WTC11 (cell line): ENCODE results near the gene ICE2. TPM values are rescaled to one million over a fixed set of nuclear protein-coding genes. Genes with fewer than 3 reads are reported as not detected.

Source experiments
- ATAC-seq: fragments of 200-7000 bp; cut with Tn5 transposase; 2 replicates; pipeline ENCODE4 v1.10.0; 2021; ENCODE audit warnings: mild to moderate bottlenecking, moderate library complexity
- Bru-seq: library from RNA; stranded (reverse); fragments of 400-500 nt; gene quantifications from one replicate; lab custom pipeline; 2021; lab: Mats Ljungman, UMichigan
- CTCF ChIA-PET: fragments of 300-600 bp; sonication (Branson Sonifier 250); formaldehyde crosslinking; loops from one replicate; lab custom pipeline; 2021; ENCODE audit warnings: antibody characterized with exemption; lab: Charles Lee
- POLR2A ChIA-PET: fragments of 350-600 bp; sonication (Branson Sonifier 250); formaldehyde crosslinking; loops from one replicate; lab custom pipeline; 2021; ENCODE audit warnings: antibody characterized with exemption; lab: Charles Lee
- DNase-seq: peaks from one replicate; pipeline ENCODE4 v3.0.0; 2021; ENCODE audit warnings: low spot score
- H3K27ac Mint-ChIP-seq: 2 replicates; pipeline ENCODE4 v1.8.0; 2021; ENCODE audit warnings: mixed read lengths
- H3K27me3 Mint-ChIP-seq: 2 replicates; pipeline ENCODE4 v1.8.0; 2021; ENCODE audit warnings: low read depth, mild to moderate bottlenecking, moderate library complexity, mixed read lengths
- H3K36me3 Mint-ChIP-seq: 2 replicates; pipeline ENCODE4 v1.8.0; 2021; ENCODE audit warnings: mixed read lengths
- H3K4me1 Mint-ChIP-seq: 2 replicates; pipeline ENCODE4 v1.8.0; 2022; ENCODE audit warnings: mixed read lengths
- H3K4me3 Mint-ChIP-seq: 2 replicates; pipeline ENCODE4 v1.8.0; 2021; ENCODE audit warnings: mild to moderate bottlenecking, moderate library complexity, mixed read lengths
- H3K9me3 Mint-ChIP-seq: 2 replicates; pipeline ENCODE4 v1.8.0; 2021; ENCODE audit warnings: mixed read lengths
- CREB1 ChIP-seq: sonication (generic); formaldehyde crosslinking; IDR thresholded peaks from 2 replicates; pipeline ENCODE4 v1.8.0; 2023; ENCODE audit warnings: mild to moderate bottlenecking, missing genetic modification reagents
- CREM ChIP-seq: sonication (generic); formaldehyde crosslinking; IDR thresholded peaks from 2 replicates; pipeline ENCODE4 v1.8.1; 2022; ENCODE audit warnings: mild to moderate bottlenecking, missing genetic modification reagents, moderate library complexity
- FOXJ3 ChIP-seq: sonication (generic); formaldehyde crosslinking; IDR thresholded peaks from 2 replicates; pipeline ENCODE4 v1.9.0; 2021; ENCODE audit warnings: missing genetic modification reagents, mild to moderate bottlenecking, borderline replicate concordance
- FOXP1 ChIP-seq: sonication (generic); formaldehyde crosslinking; IDR thresholded peaks from 2 replicates; pipeline ENCODE4 v1.8.0; 2022; ENCODE audit warnings: missing genetic modification reagents, mild to moderate bottlenecking, moderate library complexity, borderline replicate concordance
- GRHL2 ChIP-seq: fragments of 250-450 bp; sonication (Bioruptor Pico); IDR thresholded peaks from 2 replicates; pipeline ENCODE4 v1.8.0; 2022; ENCODE audit warnings: mild to moderate bottlenecking, moderate library complexity; ENCODE audit not compliant: insufficient replicate concordance, severe bottlenecking
- MXD4 ChIP-seq: fragments of 250-450 bp; sonication (Bioruptor Pico); IDR thresholded peaks from 2 replicates; pipeline ENCODE4 v1.8.0; 2021; ENCODE audit warnings: mild to moderate bottlenecking, moderate library complexity, borderline replicate concordance
- NFATC4 ChIP-seq: fragments of 250-450 bp; sonication (Bioruptor Pico); IDR thresholded peaks from 2 replicates; pipeline ENCODE4 v1.9.0; 2021; ENCODE audit warnings: mild to moderate bottlenecking
- PREB ChIP-seq: sonication (generic); formaldehyde crosslinking; IDR thresholded peaks from 2 replicates; pipeline ENCODE4 v1.8.1; 2022; ENCODE audit warnings: mild to moderate bottlenecking, missing genetic modification reagents, moderate library complexity, borderline replicate concordance
- RORB ChIP-seq: fragments of 250-450 bp; sonication (Bioruptor Pico); IDR thresholded peaks from 2 replicates; pipeline ENCODE4 v1.9.0; 2021; ENCODE audit warnings: mild to moderate bottlenecking
- SP1 ChIP-seq: sonication (generic); formaldehyde crosslinking; conservative IDR thresholded peaks from 2 replicates; pipeline ENCODE4 v1.8.1; 2022; ENCODE audit warnings: missing genetic modification reagents
- TP53 ChIP-seq: sonication (generic); formaldehyde crosslinking; IDR thresholded peaks from 2 replicates; pipeline ENCODE4 v1.8.1; 2023; ENCODE audit warnings: mild to moderate bottlenecking, missing genetic modification reagents
- ZBTB43 ChIP-seq: sonication (generic); formaldehyde crosslinking; IDR thresholded peaks from 2 replicates; pipeline ENCODE4 v1.8.1; 2023; ENCODE audit warnings: mild to moderate bottlenecking, missing genetic modification reagents
- ZNF138 ChIP-seq: sonication (generic); formaldehyde crosslinking; conservative IDR thresholded peaks from 2 replicates; pipeline ENCODE4 v1.8.1; 2022; ENCODE audit warnings: mild to moderate bottlenecking, moderate library complexity, missing genetic modification reagents
- ZNF263 ChIP-seq: sonication (generic); formaldehyde crosslinking; IDR thresholded peaks from 2 replicates; pipeline ENCODE4 v1.8.1; 2022; ENCODE audit warnings: low read depth, mild to moderate bottlenecking, moderate library complexity, missing genetic modification reagents
- ZNF281 ChIP-seq: sonication (generic); formaldehyde crosslinking; IDR thresholded peaks from 2 replicates; pipeline ENCODE4 v1.8.0; 2023; ENCODE audit warnings: mild to moderate bottlenecking, missing genetic modification reagents
- ZNF423 ChIP-seq: fragments of 250-450 bp; sonication (Bioruptor Pico); IDR thresholded peaks from 2 replicates; pipeline ENCODE4 v2.1.2; 2022; ENCODE audit warnings: mild to moderate bottlenecking, moderate library complexity
- long read RNA-seq, 3 experiments: library from RNA in 1 of 3; library from capped mRNA in 1 of 3; library from polyadenylated mRNA in 1 of 3; unstranded in 2 of 3; stranded (forward) in 1 of 3; transcript quantifications; one replicate each; pipeline ENCODE4 v2.0.0, GENCODE V29; 2021
- total RNA-seq: library from RNA; stranded (reverse); gene quantifications from 3 replicates; pipeline ENCODE4 v1.2.3, GENCODE V29; 2021
- TF ChIP-seq, protein P1 (sequence below): sonication (generic); formaldehyde crosslinking; IDR thresholded peaks from 2 replicates; pipeline ENCODE4 v1.8.1; 2022; ENCODE audit warnings: missing genetic modification reagents, borderline replicate concordance
- TF ChIP-seq, protein P2 (sequence below): sonication (generic); formaldehyde crosslinking; IDR thresholded peaks from 2 replicates; pipeline ENCODE4 v1.8.1; 2022; ENCODE audit warnings: low read depth, mild to moderate bottlenecking, moderate library complexity, missing genetic modification reagents, borderline replicate concordance

Gene ICE2, protein sequence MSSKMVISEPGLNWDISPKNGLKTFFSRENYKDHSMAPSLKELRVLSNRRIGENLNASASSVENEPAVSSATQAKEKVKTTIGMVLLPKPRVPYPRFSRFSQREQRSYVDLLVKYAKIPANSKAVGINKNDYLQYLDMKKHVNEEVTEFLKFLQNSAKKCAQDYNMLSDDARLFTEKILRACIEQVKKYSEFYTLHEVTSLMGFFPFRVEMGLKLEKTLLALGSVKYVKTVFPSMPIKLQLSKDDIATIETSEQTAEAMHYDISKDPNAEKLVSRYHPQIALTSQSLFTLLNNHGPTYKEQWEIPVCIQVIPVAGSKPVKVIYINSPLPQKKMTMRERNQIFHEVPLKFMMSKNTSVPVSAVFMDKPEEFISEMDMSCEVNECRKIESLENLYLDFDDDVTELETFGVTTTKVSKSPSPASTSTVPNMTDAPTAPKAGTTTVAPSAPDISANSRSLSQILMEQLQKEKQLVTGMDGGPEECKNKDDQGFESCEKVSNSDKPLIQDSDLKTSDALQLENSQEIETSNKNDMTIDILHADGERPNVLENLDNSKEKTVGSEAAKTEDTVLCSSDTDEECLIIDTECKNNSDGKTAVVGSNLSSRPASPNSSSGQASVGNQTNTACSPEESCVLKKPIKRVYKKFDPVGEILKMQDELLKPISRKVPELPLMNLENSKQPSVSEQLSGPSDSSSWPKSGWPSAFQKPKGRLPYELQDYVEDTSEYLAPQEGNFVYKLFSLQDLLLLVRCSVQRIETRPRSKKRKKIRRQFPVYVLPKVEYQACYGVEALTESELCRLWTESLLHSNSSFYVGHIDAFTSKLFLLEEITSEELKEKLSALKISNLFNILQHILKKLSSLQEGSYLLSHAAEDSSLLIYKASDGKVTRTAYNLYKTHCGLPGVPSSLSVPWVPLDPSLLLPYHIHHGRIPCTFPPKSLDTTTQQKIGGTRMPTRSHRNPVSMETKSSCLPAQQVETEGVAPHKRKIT
- 76.9 to 84.3 TPM (median 77.5 TPM) in 3 replicates for total RNA-seq
- Bru-seq, nascent RNA = percentile 90 among the genes with signal in this experiment
- long read RNA-seq, experiment 1, full-length matches to known transcripts = 162 of 270 reads
- long read RNA-seq, experiment 1, partial matches to known transcripts = 45 of 270 reads
- long read RNA-seq, experiment 1, other reads (novel, unspliced or antisense) = 63 of 270 reads
- long read RNA-seq, experiment 2, full-length matches to known transcripts = 24 of 75 reads
- long read RNA-seq, experiment 2, partial matches to known transcripts = 28 of 75 reads
- long read RNA-seq, experiment 2, other reads (novel, unspliced or antisense) = 23 of 75 reads
- long read RNA-seq, experiment 3, full-length matches to known transcripts = 6 of 12 reads
- long read RNA-seq, experiment 3, partial matches to known transcripts = 3 of 12 reads
- long read RNA-seq, experiment 3, other reads (novel, unspliced or antisense) = 3 of 12 reads

GRCh38 chr15:60478566-60479360 lies at the start of gene ICE2:
Gene ICE2 (minus strand): TSS chr15:60479142. CDS start chr15:60477977, 1,165 bp downstream.
- DNase-seq (peak; percentile 95), ATAC-seq (peak; percentile 92)
- POLR2A ChIA-PET = interaction anchor here (0.7 kb wide), 1 partner anchor 80 kb away, joined by 3 read pairs; no protein-coding TSS in a partner anchor
- Mint-ChIP-seq H3K27me3 (no peaks in the 10 kb centered on the region), H3K36me3 (peaks cover 12% of the 10 kb centered on the region), H3K27ac (peak within 1 kb of the TSS; percentile 98), H3K4me1 (peaks cover 23% of the 10 kb centered on the region), H3K9me3 (no peaks in the 10 kb centered on the region), H3K4me3 (peak within 1 kb of the TSS; percentile 99)
- CTCF ChIA-PET = interaction anchor here (0.7 to 0.9 kb wide), 3 partner anchors 42 to 438 kb away, joined by 3 to 5 read pairs (median 3); partner anchors contain the start of gene ANXA2
- TF ChIP-seq ZNF423 (CRISPR knock-in tag) (no peak), CREB1 (CRISPR knock-in tag) (peak; percentile 83), SP1 (CRISPR knock-in tag) (peak; percentile 98), FOXJ3 (CRISPR knock-in tag) (no peak), CREM (CRISPR knock-in tag) (peak; percentile 94), MXD4 (CRISPR knock-in tag) (no peak), FOXP1 (peak; percentile 96), RORB (CRISPR knock-in tag) (no peak), PREB (CRISPR knock-in tag) (no peak), ZNF138 (CRISPR knock-in tag) (no peak), ZNF263 (no peak), TP53 (CRISPR knock-in tag) (no peak), GRHL2 (CRISPR knock-in tag) (no peak), ZBTB43 (no peak), ZNF281 (CRISPR knock-in tag) (peak; percentile 71; the same call in 1 of the 2 replicates), NFATC4 (no peak)
- TF ChIP-seq, protein P1, sequence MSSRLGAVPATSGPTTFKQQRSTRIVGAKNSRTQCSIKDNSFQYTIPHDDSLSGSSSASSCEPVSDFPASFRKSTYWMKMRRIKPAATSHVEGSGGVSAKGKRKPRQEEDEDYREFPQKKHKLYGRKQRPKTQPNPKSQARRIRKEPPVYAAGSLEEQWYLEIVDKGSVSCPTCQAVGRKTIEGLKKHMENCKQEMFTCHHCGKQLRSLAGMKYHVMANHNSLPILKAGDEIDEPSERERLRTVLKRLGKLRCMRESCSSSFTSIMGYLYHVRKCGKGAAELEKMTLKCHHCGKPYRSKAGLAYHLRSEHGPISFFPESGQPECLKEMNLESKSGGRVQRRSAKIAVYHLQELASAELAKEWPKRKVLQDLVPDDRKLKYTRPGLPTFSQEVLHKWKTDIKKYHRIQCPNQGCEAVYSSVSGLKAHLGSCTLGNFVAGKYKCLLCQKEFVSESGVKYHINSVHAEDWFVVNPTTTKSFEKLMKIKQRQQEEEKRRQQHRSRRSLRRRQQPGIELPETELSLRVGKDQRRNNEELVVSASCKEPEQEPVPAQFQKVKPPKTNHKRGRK (CRISPR knock-in tag) = no peak
- TF ChIP-seq, protein P2, sequence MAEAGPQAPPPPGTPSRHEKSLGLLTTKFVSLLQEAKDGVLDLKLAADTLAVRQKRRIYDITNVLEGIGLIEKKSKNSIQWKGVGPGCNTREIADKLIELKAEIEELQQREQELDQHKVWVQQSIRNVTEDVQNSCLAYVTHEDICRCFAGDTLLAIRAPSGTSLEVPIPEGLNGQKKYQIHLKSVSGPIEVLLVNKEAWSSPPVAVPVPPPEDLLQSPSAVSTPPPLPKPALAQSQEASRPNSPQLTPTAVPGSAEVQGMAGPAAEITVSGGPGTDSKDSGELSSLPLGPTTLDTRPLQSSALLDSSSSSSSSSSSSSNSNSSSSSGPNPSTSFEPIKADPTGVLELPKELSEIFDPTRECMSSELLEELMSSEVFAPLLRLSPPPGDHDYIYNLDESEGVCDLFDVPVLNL = peak; percentile 81; the same call in 1 of the 2 replicates
